Hepatocyte (in vitro differentiated cells): ENCODE measurements around the gene SEMA5A.

Source experiments
- CTCF ChIP-seq: fragments of 200-600 bp; sonication (generic); IDR thresholded peaks from 2 replicates; pipeline ENCODE4 v1.5.1; 2016; ENCODE audit warnings: antibody characterized with exemption, mild to moderate bottlenecking; ENCODE audit not compliant: poor library complexity
- EZH2 ChIP-seq: fragments of 200-600 bp; sonication (generic); IDR thresholded peaks from 2 replicates; pipeline ENCODE4 v1.6.1; 2016; ENCODE audit warnings: antibody characterized with exemption, mild to moderate bottlenecking, borderline replicate concordance
- EZH2phosphoT487 ChIP-seq: fragments of 200-600 bp; sonication (generic); IDR thresholded peaks from one replicate; pipeline ENCODE4 v1.6.1; 2018; ENCODE audit warnings: antibody characterized with exemption, mild to moderate bottlenecking, low read depth, moderate library complexity; ENCODE audit not compliant: unreplicated experiment, severe bottlenecking

DNA sequence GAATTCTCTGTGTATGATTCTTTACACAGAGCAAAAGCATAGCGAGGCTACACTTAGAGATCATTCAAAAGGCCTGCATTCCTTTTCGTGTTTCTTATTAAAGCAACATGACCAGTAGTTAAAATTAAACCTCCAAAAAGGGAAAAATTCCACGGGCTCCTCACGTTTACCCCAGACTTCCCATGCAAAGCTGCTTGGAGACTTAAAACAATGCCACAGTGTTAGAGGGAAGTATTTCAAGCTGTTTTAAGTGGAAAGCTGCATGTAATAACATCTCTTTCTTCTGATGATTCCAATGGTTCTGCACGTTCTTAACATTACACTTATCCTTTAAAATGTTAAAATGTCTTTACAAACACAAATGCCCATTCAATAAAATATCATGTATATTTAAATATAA is 405.2 kb downstream of the SEMA5A start:
- TF ChIP-seq CTCF: no peak
- TF ChIP-seq EZH2phosphoT487: no peak
- no peak for TF ChIP-seq EZH2
